Kidney (tissue), 14 donors: ENCODE measurements around the gene STUB1. TPM values are rescaled to one million over a fixed set of nuclear protein-coding genes. Genes with fewer than 3 reads are reported as not detected.
A peak's percentile ranks its signal among the peaks of the same experiment; 100 is the strongest.

Experiments
- DNase-seq, 5 donors: peaks; one replicate each; pipeline ENCODE4 v3.0.0-alpha.2; 2013 to 2020
- FAIRE-seq: peaks from 2 replicates; lab custom pipeline; 2012; peaks lifted over from hg19 to GRCh38; lab: Jason Lieb, UNC
- H3K27ac ChIP-seq, 2 donors: one replicate each; pipeline ENCODE4 v1.7.0; 2013; ENCODE audit warnings: low read depth in 2 of 2, low read length in 2 of 2, inconsistent platforms in 1 of 2
- H3K27me3 ChIP-seq: one replicate; pipeline ENCODE4 v1.7.1; 2013; ENCODE audit warnings: low read length, inconsistent platforms; ENCODE audit not compliant: control insufficient read depth, insufficient read depth
- H3K36me3 ChIP-seq, 3 donors: one replicate each; pipeline versions ENCODE4 v1.7.0 to v1.7.1; 2013; ENCODE audit warnings: low read length in 3 of 3, control low read depth in 1 of 3, inconsistent platforms in 1 of 3; ENCODE audit not compliant: insufficient read depth in 3 of 3, control insufficient read depth in 2 of 3
- H3K4me1 ChIP-seq, 3 donors: one replicate each; pipeline versions ENCODE4 v1.7.0 to v1.7.1; 2013; ENCODE audit warnings: low read length in 3 of 3, inconsistent platforms in 1 of 3, low read depth in 1 of 3; ENCODE audit not compliant: control insufficient read depth in 2 of 3, insufficient read depth in 2 of 3
- H3K4me3 ChIP-seq, 3 donors: one replicate each; pipeline versions ENCODE4 v1.7.0 to v1.8.1; 2013; ENCODE audit warnings: low read length in 3 of 3, control low read depth in 1 of 3, inconsistent platforms in 1 of 3
- H3K9ac ChIP-seq, 3 donors: one replicate each; pipeline versions ENCODE4 v1.7.0 to v1.7.1; 2013; ENCODE audit warnings: low read length in 3 of 3, control low read depth in 1 of 3, inconsistent platforms in 1 of 3
- H3K9me3 ChIP-seq, 3 donors: one replicate each; pipeline versions ENCODE4 v1.7.0 to v1.7.1; 2013; ENCODE audit warnings: low read length in 3 of 3, control low read depth in 1 of 3, inconsistent platforms in 1 of 3; ENCODE audit not compliant: control insufficient read depth in 2 of 3, insufficient read depth in 1 of 3
- CTCF ChIP-seq: IDR thresholded peaks from 3 replicates; pipeline ENCODE4 v1.5.1; 2012; ENCODE audit warnings: mild to moderate bottlenecking, moderate library complexity, borderline replicate concordance; ENCODE audit not compliant: insufficient read depth; ENCODE audit errors: extremely low read depth
- intact Hi-C: fragments of 100-400 bp; cut with DNase I; formaldehyde crosslinking; loops from one replicate; pipeline ENCODE4 v1.11.1; 2022
- polyA plus RNA-seq: library from polyadenylated mRNA; stranded (reverse); fragments of 350-450 nt; fragmentation: Illumina TruSeq; extraction: RNeasy Lipid Tissue Mini Kit (QIAGEN cat#74804); gene quantifications from one replicate; pipeline ENCODE4 v1.2.3, GENCODE V29; 2014; ENCODE audit warnings: low read depth, low replicate concordance; ENCODE audit not compliant: insufficient read depth
- total RNA-seq: library from RNA; stranded (reverse); fragmentation: NEBNext Ultra II Directional; extraction: Animal tissue kit (Norgen Biotek cat#: 25700); gene quantifications from one replicate; pipeline ENCODE4 v1.2.1, GENCODE V29; 2021
- donor health status: control.
- donor health status: control.
- donor health status: control.
- donor health status: control.
- donor health status: control.
- donor health status: DM: yes; HTN: yes; CAD: no.
- donor health status: Normal renal cell carcinoma (clear cell type).

STUB1 gene
- total and polyA plus RNA-seq, 2 donors from 2014 or later, result 92.9 to 218 TPM

- H3K9me3 ChIP-seq, result no peaks in the 10 kb centered on the region
- FAIRE-seq (no peak), DNase-seq (peak; percentile 95 to 98 (median 96))
- peaks cover 0 to 22% (median 0%) of the 10 kb centered on the region in 3 donors for H3K4me1 ChIP-seq
- TF ChIP-seq CTCF, result peak; percentile 9
- no peaks in the 10 kb centered on the region for H3K36me3 ChIP-seq
- intact Hi-C loops, result no loop called here
- H3K9ac ChIP-seq, result peak within 1 kb of the TSS; percentile 83 to 96 (median 91)
- no peaks in the 10 kb centered on the region for H3K27me3 ChIP-seq
- H3K4me3 ChIP-seq, result peak within 1 kb of the TSS; percentile 84 to 88 (median 86)
- peak within 1 kb of the TSS; percentile 99 for H3K27ac ChIP-seq
These were observed 43.8 kb upstream of the STUB1 start, which contains the start of gene METTL26 for GRCh38 chr16:636206-637080. Gene METTL26, minus strand, starts transcription at chr16:636305. Its CDS starts 15 bp downstream, at chr16:636290.

- peak overlapping the region in 2 of 3 donors; percentile 19 to 65 for H3K9ac ChIP-seq
- H3K9me3 ChIP-seq, result no peaks in the 10 kb centered on the region
- intact Hi-C loops, result no loop called here
- H3K27me3 ChIP-seq, result no peaks in the 10 kb centered on the region
- no peak for TF ChIP-seq CTCF
- no peaks in the 10 kb centered on the region for H3K36me3 ChIP-seq
- peak overlapping the region; percentile 99 for H3K27ac ChIP-seq
- H3K4me1 ChIP-seq, result peaks cover 0 to 23% (median 0%) of the 10 kb centered on the region in 3 donors
- FAIRE-seq (no peak), DNase-seq (peak in 4 of 5 donors; percentile 94 to 98 (median 96))
- peak overlapping the region; percentile 44 to 86 (median 77) for H3K4me3 ChIP-seq
These were observed 42.9 kb upstream of the STUB1 start for GRCh38 chr16:637081-638018.

- H3K4me1 ChIP-seq, result peaks cover 0 to 25% (median 0%) of the 10 kb centered on the region in 3 donors
- intact Hi-C loops, result no loop called here
- peak overlapping the region; percentile 52 to 67 for H3K27ac ChIP-seq
- DNase-seq (no peak), FAIRE-seq (no peak)
- no peak overlapping the region for H3K4me3 ChIP-seq
- TF ChIP-seq CTCF, result no peak
- H3K9me3 ChIP-seq, result no peaks in the 10 kb centered on the region
- H3K9ac ChIP-seq, result no peak overlapping the region
- H3K36me3 ChIP-seq, result no peaks in the 10 kb centered on the region
- no peaks in the 10 kb centered on the region for H3K27me3 ChIP-seq
These were observed 42.1 kb upstream of the STUB1 start for GRCh38 chr16:638034-638543.
